ENCODE results near the gene B4GAT1.
A peak's percentile ranks its signal among the peaks of the same experiment; 100 is the strongest.
"Not testable (repeated sequence)": the region's sequence is repeated elsewhere in the genome, so short reads cannot be mapped to it uniquely, and the experiment has no call there.

B4GAT1 gene

GRCh38 chr11:66347425-66348276, at the start of gene B4GAT1:
Gene B4GAT1 (minus strand): TSS chr11:66347629. CDS start chr11:66347545, 84 bp downstream.
- H3K27me3 ChIP-seq (ENCODE audit: control insufficient read depth, insufficient read depth, low read length), result no peaks in the 10 kb centered on the region
- peak within 1 kb of the TSS; percentile 95 for H3K4me3 ChIP-seq (ENCODE audit: low read length)
- no peaks in the 10 kb centered on the region for H3K9me3 ChIP-seq (ENCODE audit: control insufficient read depth, insufficient read depth, low read length)
- H3K4me1 ChIP-seq (ENCODE audit: control insufficient read depth, insufficient read depth, low read length), result no peaks in the 10 kb centered on the region
- no peak for DNase-seq (ENCODE audit: low read depth, low spot score)
- H3K36me3 ChIP-seq (ENCODE audit: control insufficient read depth, insufficient read depth, low read length), result no peaks in the 10 kb centered on the region
- H3K27ac ChIP-seq (ENCODE audit: low read length), result no peak within 1 kb of the TSS
- no CpG with 5 or more reads among the region's 101 CpGs for WGBS (ENCODE audit: insufficient coverage, insufficient read length)

GRCh38 chr11:66393954-66394353, 46.5 kb upstream of the B4GAT1 start:
- WGBS (ENCODE audit: insufficient coverage, insufficient read length), result no CpG with 5 or more reads among the region's 3 CpGs
- Histone ChIP-seq H3K9me3 (ENCODE audit: control insufficient read depth, insufficient read depth, low read length) (no peaks in the 10 kb centered on the region), H3K4me1 (ENCODE audit: control insufficient read depth, insufficient read depth, low read length) (no peaks in the 10 kb centered on the region), H3K27me3 (ENCODE audit: control insufficient read depth, insufficient read depth, low read length) (no peaks in the 10 kb centered on the region), H3K4me3 (ENCODE audit: low read length) (no peak overlapping the region), H3K36me3 (ENCODE audit: control insufficient read depth, insufficient read depth, low read length) (no peaks in the 10 kb centered on the region), H3K27ac (ENCODE audit: low read length) (no peak overlapping the region)
- DNase-seq (ENCODE audit: low read depth, low spot score), result no peak

GRCh38 chr11:66391322-66391721, 43.9 kb upstream of the B4GAT1 start:
- no peaks in the 10 kb centered on the region for H3K9me3 ChIP-seq (ENCODE audit: control insufficient read depth, insufficient read depth, low read length)
- no peak overlapping the region for H3K27ac ChIP-seq (ENCODE audit: low read length)
- no peaks in the 10 kb centered on the region for H3K36me3 ChIP-seq (ENCODE audit: control insufficient read depth, insufficient read depth, low read length)
- no peak for DNase-seq (ENCODE audit: low read depth, low spot score)
- H3K4me3 ChIP-seq (ENCODE audit: low read length), result no peak overlapping the region
- H3K4me1 ChIP-seq (ENCODE audit: control insufficient read depth, insufficient read depth, low read length), result no peaks in the 10 kb centered on the region
- H3K27me3 ChIP-seq (ENCODE audit: control insufficient read depth, insufficient read depth, low read length), result no peaks in the 10 kb centered on the region
- no CpG with 5 or more reads among the region's 6 CpGs for WGBS (ENCODE audit: insufficient coverage, insufficient read length)

DNA sequence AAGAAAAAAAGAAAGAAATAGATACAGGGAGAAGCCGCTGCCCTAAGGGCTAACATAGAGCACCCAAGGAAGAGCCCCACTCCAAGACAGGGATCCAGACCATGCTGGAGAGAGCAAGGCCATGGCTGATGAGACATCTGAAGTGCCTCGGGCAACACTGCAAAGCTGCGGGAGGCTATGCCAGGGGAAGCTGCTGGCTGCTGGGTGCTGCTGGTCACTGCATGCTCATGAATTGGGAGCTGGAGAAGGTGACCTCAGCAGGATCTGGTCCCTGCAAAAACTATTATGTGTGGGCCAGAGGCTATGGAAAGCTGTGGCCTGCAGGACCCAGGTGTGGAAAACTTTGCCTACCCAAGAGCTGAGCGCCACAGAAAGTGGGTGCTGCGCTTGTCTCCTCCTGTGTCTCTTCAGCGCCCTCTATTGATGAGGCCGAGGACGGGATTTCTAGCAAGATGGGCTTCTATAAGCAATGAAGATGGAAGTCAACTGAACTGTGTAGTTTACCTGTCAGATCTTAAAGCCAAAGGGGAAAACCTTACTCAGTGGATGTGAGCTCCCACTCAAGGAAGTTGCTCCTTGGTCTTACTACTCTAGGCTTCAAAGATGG, 41.5 kb upstream of the B4GAT1 start:
- WGBS (ENCODE audit: insufficient coverage, insufficient read length), result no CpG with 5 or more reads among the region's 8 CpGs
- H3K4me1 ChIP-seq (ENCODE audit: control insufficient read depth, insufficient read depth, low read length), result no peaks in the 10 kb centered on the region
- H3K9me3 ChIP-seq (ENCODE audit: control insufficient read depth, insufficient read depth, low read length), result no peaks in the 10 kb centered on the region
- H3K27ac ChIP-seq (ENCODE audit: low read length), result no peak overlapping the region
- no peaks in the 10 kb centered on the region for H3K36me3 ChIP-seq (ENCODE audit: control insufficient read depth, insufficient read depth, low read length)
- H3K27me3 ChIP-seq (ENCODE audit: control insufficient read depth, insufficient read depth, low read length), result no peaks in the 10 kb centered on the region
- DNase-seq (ENCODE audit: low read depth, low spot score), result no peak
- H3K4me3 ChIP-seq (ENCODE audit: low read length), result no peak overlapping the region

DNA sequence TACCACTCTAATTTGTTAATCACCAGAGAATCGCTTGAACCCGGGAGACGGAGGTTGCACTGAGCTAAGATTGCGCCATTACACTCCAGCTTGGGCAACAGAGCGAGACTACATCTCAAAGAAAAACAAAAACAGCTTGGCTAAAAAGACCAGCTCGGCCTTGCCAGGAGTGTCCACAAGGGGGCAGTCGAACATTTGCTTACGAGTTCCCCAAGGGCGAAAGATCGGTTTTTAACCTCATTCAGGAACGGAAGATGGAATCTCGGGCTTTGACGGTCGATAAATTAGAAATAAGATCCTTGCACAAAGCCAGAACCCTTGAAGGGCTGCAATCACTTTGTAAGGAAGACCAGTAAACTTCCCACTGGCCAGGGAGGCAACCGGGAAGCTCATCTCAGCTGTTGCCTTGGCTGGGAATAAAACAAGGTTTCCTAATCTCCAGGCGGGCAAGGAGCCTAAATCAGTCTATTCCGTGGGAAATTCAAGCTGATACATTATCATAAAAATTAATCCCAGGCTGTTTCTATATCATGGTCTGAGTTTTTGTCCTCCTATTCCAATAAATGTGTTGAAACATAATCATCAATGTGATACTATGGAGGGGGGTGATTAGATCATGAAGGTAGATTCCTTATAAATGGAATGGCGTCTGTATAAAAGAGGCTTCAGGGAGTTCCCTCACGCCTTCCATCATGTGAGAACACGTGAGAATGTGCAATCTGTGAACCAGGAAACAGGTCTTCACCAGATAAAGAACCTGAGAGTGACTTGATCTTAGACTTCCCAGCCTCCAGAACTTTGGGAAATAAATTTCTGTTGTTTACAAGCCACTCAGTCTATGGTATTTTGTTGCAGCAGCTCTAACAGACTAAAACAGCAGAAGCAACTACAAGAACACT, 39.0 kb upstream of the B4GAT1 start:
- H3K27ac ChIP-seq (ENCODE audit: low read length), result no peak overlapping the region
- H3K4me1 ChIP-seq (ENCODE audit: control insufficient read depth, insufficient read depth, low read length), result no peaks in the 10 kb centered on the region
- no CpG with 5 or more reads among the region's 20 CpGs for WGBS (ENCODE audit: insufficient coverage, insufficient read length)
- H3K9me3 ChIP-seq (ENCODE audit: control insufficient read depth, insufficient read depth, low read length), result no peaks in the 10 kb centered on the region
- H3K4me3 ChIP-seq (ENCODE audit: low read length), result no peak overlapping the region
- H3K36me3 ChIP-seq (ENCODE audit: control insufficient read depth, insufficient read depth, low read length), result no peaks in the 10 kb centered on the region
- peak; percentile 87 for DNase-seq (ENCODE audit: low read depth, low spot score)
- no peaks in the 10 kb centered on the region for H3K27me3 ChIP-seq (ENCODE audit: control insufficient read depth, insufficient read depth, low read length)

GRCh38 chr11:66384316-66384715, 36.9 kb upstream of the B4GAT1 start:
- not testable (repeated sequence) for DNase-seq (ENCODE audit: low read depth, low spot score); H3K4me1 ChIP-seq (ENCODE audit: control insufficient read depth, insufficient read depth, low read length); H3K9me3 ChIP-seq (ENCODE audit: control insufficient read depth, insufficient read depth, low read length); H3K36me3 ChIP-seq (ENCODE audit: control insufficient read depth, insufficient read depth, low read length); H3K4me3 ChIP-seq (ENCODE audit: low read length); H3K27ac ChIP-seq (ENCODE audit: low read length); H3K27me3 ChIP-seq (ENCODE audit: control insufficient read depth, insufficient read depth, low read length)
- WGBS (ENCODE audit: insufficient coverage, insufficient read length), result no CpG with 5 or more reads among the region's 13 CpGs

GRCh38 chr11:66380264-66380663, 32.8 kb upstream of the B4GAT1 start:
- DNase-seq (ENCODE audit: low read depth, low spot score); H3K4me1 ChIP-seq (ENCODE audit: control insufficient read depth, insufficient read depth, low read length); H3K36me3 ChIP-seq (ENCODE audit: control insufficient read depth, insufficient read depth, low read length); H3K27ac ChIP-seq (ENCODE audit: low read length); H3K27me3 ChIP-seq (ENCODE audit: control insufficient read depth, insufficient read depth, low read length); H3K9me3 ChIP-seq (ENCODE audit: control insufficient read depth, insufficient read depth, low read length); H3K4me3 ChIP-seq (ENCODE audit: low read length): not testable (repeated sequence)
- WGBS (ENCODE audit: insufficient coverage, insufficient read length), result no CpG with 5 or more reads among the region's 7 CpGs

GRCh38 chr11:66373690-66374287, 26.4 kb upstream of the B4GAT1 start:
- H3K36me3 ChIP-seq (ENCODE audit: control insufficient read depth, insufficient read depth, low read length); H3K27ac ChIP-seq (ENCODE audit: low read length); H3K27me3 ChIP-seq (ENCODE audit: control insufficient read depth, insufficient read depth, low read length); H3K4me3 ChIP-seq (ENCODE audit: low read length); DNase-seq (ENCODE audit: low read depth, low spot score); H3K9me3 ChIP-seq (ENCODE audit: control insufficient read depth, insufficient read depth, low read length); H3K4me1 ChIP-seq (ENCODE audit: control insufficient read depth, insufficient read depth, low read length): not testable (repeated sequence)
- WGBS (ENCODE audit: insufficient coverage, insufficient read length), result no CpG with 5 or more reads among the region's 9 CpGs

GRCh38 chr11:66373265-66373664, 25.8 kb upstream of the B4GAT1 start:
- H3K9me3 ChIP-seq (ENCODE audit: control insufficient read depth, insufficient read depth, low read length), result no peaks in the 10 kb centered on the region
- H3K27me3 ChIP-seq (ENCODE audit: control insufficient read depth, insufficient read depth, low read length), result no peaks in the 10 kb centered on the region
- WGBS (ENCODE audit: insufficient coverage, insufficient read length), result no CpG with 5 or more reads among the region's 5 CpGs
- H3K4me3 ChIP-seq (ENCODE audit: low read length), result no peak overlapping the region
- no peak for DNase-seq (ENCODE audit: low read depth, low spot score)
- peaks cover 9% of the 10 kb centered on the region for H3K4me1 ChIP-seq (ENCODE audit: control insufficient read depth, insufficient read depth, low read length)
- H3K36me3 ChIP-seq (ENCODE audit: control insufficient read depth, insufficient read depth, low read length), result peaks cover 11% of the 10 kb centered on the region
- no peak overlapping the region for H3K27ac ChIP-seq (ENCODE audit: low read length)

All from iPS DF 6.9 (cell line).